Dermis microvascular lymphatic vessel endothelial cell (primary cell): ENCODE data around the gene MRM3. TPM values are rescaled to one million over a fixed set of nuclear protein-coding genes. Genes with fewer than 3 reads are reported as not detected.
"Not testable (repeated sequence)": the region's sequence is repeated elsewhere in the genome, so short reads cannot be mapped to it uniquely, and the experiment has no call there.

Experiments
- DNase-seq, 2 donors: peaks; one replicate each; pipeline versions ENCODE4 v3.0.0 to v3.0.0-alpha.2; 2010; ENCODE audit warnings: low read depth in 2 of 2
- total RNA-seq: library from RNA; depleted of rRNA; stranded (reverse); fragments of >200 nt; gene quantifications from 2 replicates; pipeline ENCODE4 v1.2.1, GENCODE V29; 2014

MRM3 gene
- total RNA-seq, 1 donor from 2014 or later = 11.9 TPM

DNA sequence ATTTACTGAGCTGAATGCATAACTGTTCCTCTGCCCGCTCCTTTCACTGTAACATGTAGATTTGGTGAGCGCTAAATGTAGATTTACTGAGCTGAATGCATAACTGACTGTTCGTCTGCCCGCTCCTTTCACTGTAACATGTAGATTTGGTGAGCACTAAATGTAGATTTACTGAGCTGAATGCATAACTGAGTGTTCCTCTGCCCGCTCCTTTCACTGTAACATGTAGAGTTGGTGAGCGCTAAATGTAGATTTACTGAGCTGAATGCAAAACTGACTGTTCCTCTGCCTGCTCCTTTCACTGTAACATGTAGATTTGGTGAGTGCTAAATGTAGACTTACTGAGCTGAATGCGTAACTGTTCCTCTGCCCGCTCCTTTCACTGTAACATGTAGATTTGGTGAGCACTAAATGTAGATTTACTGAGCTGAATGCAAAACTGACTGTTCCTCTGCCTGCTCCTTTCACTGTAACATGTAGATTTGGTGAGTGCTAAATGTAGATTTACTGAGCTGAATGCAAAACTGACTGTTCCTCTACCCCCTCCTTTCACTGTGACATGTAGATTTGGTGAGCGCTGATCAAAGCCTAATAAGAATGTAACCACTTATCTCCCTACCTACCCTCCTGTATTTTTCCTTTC is 26.7 kb upstream of the MRM3 start:
- not testable (repeated sequence) for DNase-seq

GRCh38 chr17:756010-756567 is 26.1 kb upstream of the MRM3 start:
- not testable (repeated sequence) for DNase-seq

DNA sequence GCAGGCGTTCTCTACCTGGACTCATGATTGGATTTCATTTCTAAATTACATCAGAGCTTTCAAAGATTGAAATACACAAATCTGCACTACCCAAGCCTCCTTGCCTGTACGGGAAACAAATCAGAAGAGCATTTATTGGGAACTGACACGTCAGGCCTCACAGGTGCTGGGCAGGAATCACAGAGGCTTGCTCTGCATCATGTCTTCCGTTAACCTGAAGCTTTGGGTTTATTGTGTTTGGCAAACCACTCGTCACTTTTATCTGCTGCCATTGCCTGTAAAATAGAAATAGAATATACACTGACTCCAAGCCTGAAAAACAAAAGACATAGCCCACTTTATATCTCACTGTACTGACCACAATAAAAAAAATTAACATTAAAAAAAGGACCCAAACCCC is 22.2 kb upstream of the MRM3 start:
- DNase-seq = no peak

- no peak for DNase-seq
Observed at GRCh38 chr17:760371-760770, 21.8 kb upstream of the MRM3 start.

DNA sequence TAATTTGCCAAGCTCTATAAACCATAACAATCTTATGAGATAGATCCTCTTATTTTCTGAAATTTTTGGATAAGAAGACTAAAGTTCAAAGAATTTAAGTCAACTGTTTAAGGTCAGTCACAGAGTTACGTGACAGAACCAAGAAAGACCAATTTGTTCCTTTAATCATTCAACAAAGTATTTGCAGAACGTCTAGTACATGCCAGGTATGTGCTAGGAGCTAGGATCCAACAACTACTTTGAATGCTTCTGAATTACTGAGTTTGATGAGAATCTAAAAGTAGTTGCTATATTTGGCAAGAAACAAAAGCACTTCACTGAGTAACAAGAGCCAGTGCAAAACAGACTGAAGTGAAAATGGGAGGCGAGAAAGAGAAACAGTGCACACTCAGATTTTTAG is 15.1 kb upstream of the MRM3 start:
- DNase-seq = no peak

GRCh38 chr17:773016-773415 is 9.1 kb upstream of the MRM3 start:
- DNase-seq = no peak

GRCh38 chr17:773467-774312 is 8.5 kb upstream of the MRM3 start:
- DNase-seq = no peak

DNA sequence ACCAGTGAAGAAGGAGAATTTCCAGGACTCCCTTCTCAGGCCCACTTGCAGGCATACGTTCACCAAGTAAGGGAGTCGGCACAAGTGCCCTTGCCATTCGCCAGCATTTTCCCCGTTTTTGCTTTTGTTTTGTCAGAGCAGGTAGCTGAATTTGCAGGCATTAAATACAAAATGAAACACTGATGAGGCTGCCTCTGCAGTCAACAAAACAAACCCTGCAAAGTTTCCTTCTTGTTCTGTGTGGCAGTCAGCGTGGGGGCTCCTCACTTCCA is 7.9 kb upstream of the MRM3 start:
- no peak for DNase-seq

- DNase-seq = no peak
Observed at GRCh38 chr17:778096-778495, 4.1 kb upstream of the MRM3 start.

DNA sequence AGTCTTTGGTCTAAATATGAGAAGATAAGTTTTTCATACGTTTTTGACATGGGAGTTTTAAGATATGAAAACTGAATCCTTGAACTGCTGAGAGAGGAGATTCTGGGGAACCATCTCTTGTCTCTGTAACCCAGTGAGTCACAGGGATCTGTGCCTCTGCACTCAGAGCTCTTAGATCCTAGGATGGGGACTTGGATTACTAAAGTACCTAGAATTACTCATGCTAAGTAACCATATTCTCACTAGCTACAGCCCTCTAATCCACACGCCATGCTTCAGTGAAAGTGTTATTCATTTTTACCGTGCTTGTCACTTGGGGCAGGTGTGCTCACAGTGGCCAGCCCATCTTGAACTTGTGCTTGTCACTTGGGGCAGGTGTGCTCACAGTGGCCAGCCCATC is 2.0 kb downstream of the MRM3 start:
- no peak for DNase-seq

GRCh38 chr17:785901-786300 is 3.7 kb downstream of the MRM3 start:
- not testable (repeated sequence) for DNase-seq

GRCh38 chr17:787641-788221 is 5.6 kb downstream of the MRM3 start:
- no peak for DNase-seq

DNA sequence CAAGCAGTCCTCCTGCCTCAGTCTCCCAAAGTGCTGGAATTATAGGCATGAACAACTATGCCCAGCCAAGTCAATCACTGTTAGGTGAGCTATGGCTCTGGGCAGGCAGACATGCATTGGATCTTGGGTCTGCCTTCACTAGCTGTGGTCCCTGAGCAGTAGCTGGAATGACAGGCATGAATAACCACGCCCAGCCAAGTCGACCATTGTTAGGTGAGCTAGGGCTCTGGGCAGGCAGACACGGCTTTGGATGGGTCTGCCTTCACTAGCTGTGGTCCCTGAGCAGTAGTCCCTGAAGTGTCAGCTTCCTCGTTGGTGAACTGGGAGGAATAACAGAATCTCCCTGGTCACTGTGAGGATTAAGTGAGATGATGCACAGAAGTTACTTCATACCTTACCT is 6.4 kb downstream of the MRM3 start:
- no peak for DNase-seq

DNA sequence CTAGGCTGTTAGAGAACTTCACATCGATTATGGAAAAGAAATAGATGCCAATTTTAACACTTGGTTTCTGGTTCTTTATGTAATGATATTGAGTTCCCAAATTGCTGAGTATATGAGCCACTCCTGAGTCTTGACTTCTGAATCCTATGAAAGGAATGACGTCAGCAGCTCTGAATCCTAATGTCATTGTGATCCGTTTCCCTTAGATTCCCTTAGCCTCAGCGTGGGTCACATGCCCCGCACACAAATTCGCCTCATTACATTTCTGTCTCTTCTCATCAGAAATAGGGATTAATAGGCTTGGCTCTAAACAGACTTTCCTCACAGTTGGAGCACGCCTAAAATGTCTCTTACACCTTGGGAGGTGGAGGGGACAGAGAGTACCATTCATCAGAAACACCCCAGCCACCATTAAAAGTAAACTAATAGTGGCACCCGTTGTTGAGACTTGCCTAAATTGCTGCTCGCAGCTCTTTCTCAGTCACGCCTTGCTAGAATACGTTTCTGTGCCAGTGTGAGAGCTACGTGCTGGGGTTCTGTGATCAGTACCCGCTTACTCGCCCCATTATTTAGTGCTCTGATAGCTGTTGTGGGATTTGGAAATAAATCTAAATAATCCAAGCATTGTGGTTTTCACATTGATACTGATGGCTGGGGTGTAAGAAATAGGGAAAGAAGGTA is 7.1 kb downstream of the MRM3 start:
- no peak for DNase-seq

- DNase-seq = not testable (repeated sequence)
Observed at GRCh38 chr17:789931-790873, 8.0 kb downstream of the MRM3 start.

- not testable (repeated sequence) for DNase-seq
Observed at GRCh38 chr17:790874-791247, 8.7 kb downstream of the MRM3 start.

GRCh38 chr17:791829-792228 is 9.7 kb downstream of the MRM3 start:
- DNase-seq = no peak

GRCh38 chr17:792277-792676 is 10.1 kb downstream of the MRM3 start:
- DNase-seq = peak; percentile 59 to 74

GRCh38 chr17:794876-795275 is 12.7 kb downstream of the MRM3 start:
- peak; percentile 89 to 90 for DNase-seq

DNA sequence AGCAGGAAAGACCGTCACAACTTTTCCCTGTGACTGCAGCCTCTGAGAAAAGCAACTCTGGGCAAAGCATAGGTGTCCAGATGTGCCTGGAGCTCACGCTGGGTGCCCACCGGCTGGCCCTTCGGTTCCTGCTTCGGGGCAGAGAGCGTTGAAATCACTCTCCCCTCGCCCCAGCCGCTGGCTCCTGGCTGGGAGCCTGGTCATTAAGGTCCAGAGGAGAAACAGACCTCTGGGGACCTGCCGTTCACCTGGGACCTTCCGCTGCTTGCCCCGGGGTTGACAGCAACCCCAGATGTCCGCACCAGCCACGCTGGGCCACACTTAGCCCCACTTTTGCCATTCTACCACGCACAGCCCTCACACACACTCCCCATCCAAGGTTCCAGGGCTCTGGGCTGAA is 13.1 kb downstream of the MRM3 start:
- no peak for DNase-seq

- peak in 1 of 2 donors; percentile 40 for DNase-seq
Observed at GRCh38 chr17:795721-796120, 13.6 kb downstream of the MRM3 start.
